ENCODE data around the gene DSE.

DNA sequence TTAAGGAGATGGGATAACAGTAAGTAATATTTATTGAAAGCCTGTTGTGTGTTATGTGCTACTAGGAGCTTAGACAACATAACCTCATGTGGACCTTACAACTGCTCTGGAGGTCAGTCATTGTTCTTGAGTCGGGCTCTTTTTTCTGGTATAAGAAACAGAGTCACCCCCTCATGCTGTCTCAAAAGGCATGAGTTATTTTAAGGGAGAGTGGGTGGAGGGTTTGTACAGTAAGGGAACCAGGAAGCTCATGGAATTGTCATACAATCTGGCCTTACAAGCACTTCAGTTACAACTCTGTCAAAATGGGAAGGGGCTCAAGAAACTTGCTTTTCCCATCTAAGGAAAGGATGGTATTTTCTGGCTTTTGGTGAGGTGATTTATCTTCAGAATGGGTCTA lies 16.5 kb upstream of the DSE start:
- no peak for TF ChIP-seq CTCF (IDR thresholded peaks at IDR 0.05)
- TF ChIP-seq ZFX (IDR thresholded peaks at IDR 0.05; ENCODE audit: borderline replicate concordance): no peak
